OCI-LY1 (cell line): ENCODE results near the gene PTPRD.

Source experiments
- EZH2 ChIP-seq: fragments of 200-600 bp; sonication (generic), shearing (Covaris generic); IDR thresholded peaks from 2 replicates; pipeline ENCODE4 v1.8.0; 2017; ENCODE audit warnings: borderline replicate concordance, mixed run types, mild to moderate bottlenecking, antibody characterized with exemption, low read length, moderate library complexity, mixed read lengths
- TF ChIP-seq, protein P1 (sequence below): fragments of 200-600 bp; sonication (generic), shearing (Covaris generic); IDR thresholded peaks from 2 replicates; pipeline ENCODE4 v1.5.1; 2017; ENCODE audit warnings: mild to moderate bottlenecking, antibody characterized with exemption, low read length, moderate library complexity, mixed read lengths

DNA sequence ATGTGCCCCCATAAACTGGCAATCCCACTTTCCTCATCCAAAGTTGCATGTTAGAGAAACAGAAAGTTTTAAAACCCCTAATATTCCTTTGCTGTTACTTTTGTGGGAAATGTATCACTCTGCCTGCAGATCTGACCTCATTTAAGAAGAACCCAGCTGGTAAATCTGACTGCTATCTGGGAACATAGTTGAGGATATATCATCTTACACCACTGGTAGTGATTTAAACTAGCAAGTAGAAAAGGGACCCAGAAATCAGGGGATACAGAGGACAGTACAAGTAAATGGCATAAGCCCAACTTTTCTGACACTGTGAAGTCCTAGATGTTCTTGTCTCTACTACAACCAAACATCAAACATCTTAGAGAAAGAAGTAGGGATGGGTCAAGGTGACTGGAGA is 1752.7 kb downstream of the PTPRD start:
- TF ChIP-seq, protein P1, sequence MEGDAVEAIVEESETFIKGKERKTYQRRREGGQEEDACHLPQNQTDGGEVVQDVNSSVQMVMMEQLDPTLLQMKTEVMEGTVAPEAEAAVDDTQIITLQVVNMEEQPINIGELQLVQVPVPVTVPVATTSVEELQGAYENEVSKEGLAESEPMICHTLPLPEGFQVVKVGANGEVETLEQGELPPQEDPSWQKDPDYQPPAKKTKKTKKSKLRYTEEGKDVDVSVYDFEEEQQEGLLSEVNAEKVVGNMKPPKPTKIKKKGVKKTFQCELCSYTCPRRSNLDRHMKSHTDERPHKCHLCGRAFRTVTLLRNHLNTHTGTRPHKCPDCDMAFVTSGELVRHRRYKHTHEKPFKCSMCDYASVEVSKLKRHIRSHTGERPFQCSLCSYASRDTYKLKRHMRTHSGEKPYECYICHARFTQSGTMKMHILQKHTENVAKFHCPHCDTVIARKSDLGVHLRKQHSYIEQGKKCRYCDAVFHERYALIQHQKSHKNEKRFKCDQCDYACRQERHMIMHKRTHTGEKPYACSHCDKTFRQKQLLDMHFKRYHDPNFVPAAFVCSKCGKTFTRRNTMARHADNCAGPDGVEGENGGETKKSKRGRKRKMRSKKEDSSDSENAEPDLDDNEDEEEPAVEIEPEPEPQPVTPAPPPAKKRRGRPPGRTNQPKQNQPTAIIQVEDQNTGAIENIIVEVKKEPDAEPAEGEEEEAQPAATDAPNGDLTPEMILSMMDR: no peak
- TF ChIP-seq EZH2: no peak
